Memory B cell (primary cell): ENCODE measurements around the gene ZNF182.
"Not testable (repeated sequence)": the region's sequence is repeated elsewhere in the genome, so short reads cannot be mapped to it uniquely, and the experiment has no call there.

ENCODE experiments used
- ATAC-seq: fragments of 150-1000 bp; cut with Tn5 transposase; 2 replicates; pipeline ENCODE4 v1.10.0; 2021; ENCODE audit warnings: low read depth, mild to moderate bottlenecking, moderate library complexity
- DNase-seq, 2 donors: peaks; one replicate each; pipeline ENCODE4 v3.0.0; 2022; ENCODE audit warnings: low spot score in 2 of 2
- H3K27ac Mint-ChIP-seq: one replicate; pipeline ENCODE4 v1.8.0; 2022; ENCODE audit warnings: mild to moderate bottlenecking, moderate library complexity, mixed read lengths
- H3K27me3 Mint-ChIP-seq: one replicate; pipeline ENCODE4 v1.8.0; 2022; ENCODE audit warnings: mixed read lengths
- H3K36me3 Mint-ChIP-seq: one replicate; pipeline ENCODE4 v1.8.0; 2022; ENCODE audit warnings: mild to moderate bottlenecking, mixed read lengths
- H3K4me1 Mint-ChIP-seq: one replicate; pipeline ENCODE4 v1.8.0; 2022; ENCODE audit warnings: mixed read lengths
- H3K4me3 Mint-ChIP-seq: one replicate; pipeline ENCODE4 v1.8.0; 2022; ENCODE audit warnings: mild to moderate bottlenecking, moderate library complexity, mixed read lengths
- H3K9me3 Mint-ChIP-seq: one replicate; pipeline ENCODE4 v1.8.0; 2022; ENCODE audit warnings: mixed read lengths

The ZNF182 gene

DNA sequence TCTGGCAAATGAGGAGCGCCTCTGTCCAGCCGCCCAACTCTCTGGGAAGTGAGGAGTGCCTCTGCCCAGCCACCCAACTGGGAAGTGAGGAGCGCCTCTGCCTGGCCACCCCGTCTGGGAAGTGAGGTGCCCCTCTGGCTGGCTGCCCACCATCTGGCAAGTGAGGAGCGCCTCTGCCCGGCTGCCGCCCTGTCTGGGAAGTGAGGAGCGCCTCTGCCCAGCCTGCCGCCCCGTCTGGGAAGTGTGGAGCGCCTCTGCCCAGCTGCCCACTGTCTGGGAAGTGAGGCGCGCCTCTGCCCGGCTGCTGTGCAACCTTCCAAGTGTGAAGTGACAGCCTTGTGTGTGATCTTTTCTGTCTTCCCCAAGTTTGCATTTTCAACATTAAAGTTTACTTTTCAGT lies 38.3 kb downstream of the ZNF182 start:
- not testable (repeated sequence) for H3K36me3 Mint-ChIP-seq, DNase-seq, H3K27ac Mint-ChIP-seq, H3K27me3 Mint-ChIP-seq, H3K4me3 Mint-ChIP-seq, ATAC-seq, H3K4me1 Mint-ChIP-seq
- peaks cover 17% of the 10 kb centered on the region for H3K9me3 Mint-ChIP-seq

DNA sequence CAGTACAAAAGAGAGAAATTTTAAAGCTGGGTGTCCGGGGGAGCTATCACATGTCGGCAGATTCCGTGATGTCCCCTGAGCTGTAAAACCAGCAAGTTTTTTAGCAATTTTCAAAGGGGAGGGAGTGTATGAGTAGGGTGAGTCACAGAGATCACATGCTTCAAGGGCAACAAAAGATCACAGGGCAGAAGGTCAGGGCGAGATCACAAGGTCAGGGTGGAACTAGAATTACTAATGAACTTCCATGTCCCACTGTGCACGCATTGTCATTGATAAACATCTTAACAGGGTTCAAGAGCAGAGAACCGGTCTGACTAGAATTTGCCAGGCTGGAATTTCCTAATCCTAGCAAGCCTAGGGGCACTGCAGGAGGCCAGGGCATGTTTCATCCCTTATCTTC lies 42.0 kb downstream of the ZNF182 start:
- H3K4me3 Mint-ChIP-seq, ATAC-seq, H3K36me3 Mint-ChIP-seq, H3K4me1 Mint-ChIP-seq, DNase-seq, H3K9me3 Mint-ChIP-seq, H3K27ac Mint-ChIP-seq, H3K27me3 Mint-ChIP-seq: not testable (repeated sequence)

DNA sequence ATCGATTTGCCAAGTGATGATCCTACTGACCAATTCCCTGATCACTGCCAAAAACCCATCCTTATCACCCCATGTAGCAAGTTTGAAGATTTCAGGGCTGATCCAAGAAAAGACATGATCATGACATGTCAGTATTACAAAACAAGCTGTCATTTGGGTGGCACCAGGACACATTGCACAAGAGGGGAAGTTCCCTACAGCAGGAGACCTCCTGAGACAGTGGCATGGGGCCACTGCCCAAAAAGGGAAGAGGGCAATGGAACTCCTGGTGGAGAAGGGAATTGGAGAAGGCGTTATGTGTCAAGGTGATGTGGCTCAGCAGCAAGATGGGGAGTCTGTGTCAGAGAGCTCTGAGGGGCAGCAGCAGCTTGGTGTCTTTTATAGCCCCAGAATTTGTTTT lies 43.4 kb downstream of the ZNF182 start:
- Mint-ChIP-seq H3K36me3 (peaks cover 5% of the 10 kb centered on the region), H3K27me3 (no peaks in the 10 kb centered on the region), H3K27ac (no peak overlapping the region), H3K4me1 (peaks cover 7% of the 10 kb centered on the region), H3K4me3 (peak overlapping the region; percentile 24), H3K9me3 (peaks cover 8% of the 10 kb centered on the region)
- DNase-seq (no peak), ATAC-seq (peak; percentile 48)

DNA sequence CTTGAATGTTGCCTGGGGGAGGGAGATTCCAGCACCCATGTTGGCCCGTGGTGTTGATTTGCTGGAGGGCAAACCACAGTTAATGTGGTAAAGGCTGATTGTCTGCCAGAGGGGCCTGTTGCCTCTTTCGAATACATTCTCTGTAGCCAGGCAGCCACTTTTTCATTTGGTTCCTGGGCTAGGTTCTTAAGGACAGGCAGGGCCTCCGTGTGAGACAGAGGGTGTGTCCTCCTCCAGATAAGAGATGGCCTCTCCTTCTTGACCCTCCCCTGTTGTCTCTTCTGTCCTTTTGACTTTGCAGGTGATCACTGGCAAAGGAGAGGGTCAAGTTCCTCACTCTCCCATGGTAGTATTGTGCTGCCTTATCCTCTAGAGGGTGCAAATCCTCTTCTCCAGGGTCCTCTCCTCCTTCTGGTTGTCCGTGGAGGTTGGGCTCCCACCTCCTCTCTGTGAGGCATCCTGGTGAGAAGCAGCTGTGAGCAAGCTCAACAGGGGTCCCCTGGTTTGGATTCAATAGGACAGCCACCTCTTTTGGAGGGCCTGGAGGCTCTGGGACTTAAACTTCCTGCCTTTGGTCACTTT lies 44.9 kb downstream of the ZNF182 start:
- peaks cover 4% of the 10 kb centered on the region for H3K9me3 Mint-ChIP-seq
- H3K27me3 Mint-ChIP-seq, result no peaks in the 10 kb centered on the region
- H3K36me3 Mint-ChIP-seq, result no peaks in the 10 kb centered on the region
- DNase-seq, result no peak
- no peak overlapping the region for H3K27ac Mint-ChIP-seq
- peak; percentile 41 for ATAC-seq
- H3K4me1 Mint-ChIP-seq, result peaks cover 7% of the 10 kb centered on the region
- H3K4me3 Mint-ChIP-seq, result no peak overlapping the region

DNA sequence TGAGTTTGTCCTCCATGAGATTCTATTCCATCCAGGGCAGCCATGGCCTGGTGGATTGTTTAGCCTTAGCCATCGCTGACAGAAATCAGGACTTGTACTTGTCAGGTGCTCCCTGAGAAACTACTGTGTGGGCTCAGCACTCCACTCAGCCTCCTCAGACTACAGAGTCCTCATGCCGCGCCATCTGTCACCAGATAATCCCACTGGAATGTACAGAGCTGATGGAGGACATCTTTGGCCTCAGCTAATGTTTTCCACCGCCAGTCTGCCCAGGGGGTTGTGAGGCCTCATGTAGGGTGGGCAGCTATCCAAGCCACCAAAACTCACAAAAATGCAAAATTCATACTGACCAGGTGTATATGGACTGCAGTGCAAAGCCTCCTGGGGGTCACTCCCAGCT lies 45.6 kb downstream of the ZNF182 start:
- not testable (repeated sequence) for H3K9me3 Mint-ChIP-seq, H3K4me3 Mint-ChIP-seq, H3K27ac Mint-ChIP-seq, H3K36me3 Mint-ChIP-seq, H3K4me1 Mint-ChIP-seq, H3K27me3 Mint-ChIP-seq, DNase-seq, ATAC-seq

DNA sequence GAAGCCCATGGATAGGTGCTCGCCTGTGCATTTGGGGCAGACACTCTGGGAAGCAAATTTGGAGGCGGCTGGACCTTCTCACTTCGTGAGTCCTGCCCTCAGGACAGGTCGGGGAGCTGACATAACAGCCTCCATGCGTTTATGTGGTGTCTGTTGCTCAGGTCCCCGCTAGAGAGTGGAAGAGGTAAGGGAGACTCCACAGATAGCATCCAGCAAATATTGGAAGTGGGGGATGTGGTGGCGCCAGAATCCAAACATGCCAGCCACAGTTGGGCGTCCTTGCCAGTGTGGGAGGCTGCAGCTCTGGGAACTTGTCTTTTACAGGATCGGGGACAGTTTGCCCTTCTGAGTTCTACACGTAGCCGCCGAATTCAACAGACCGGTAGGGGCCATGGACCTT lies 47.8 kb downstream of the ZNF182 start:
- Mint-ChIP-seq H3K4me3 (no peak overlapping the region), H3K27ac (no peak overlapping the region), H3K27me3 (no peaks in the 10 kb centered on the region), H3K36me3 (no peaks in the 10 kb centered on the region), H3K4me1 (peaks cover 7% of the 10 kb centered on the region), H3K9me3 (peaks cover 5% of the 10 kb centered on the region)
- no peak for ATAC-seq
- no peak for DNase-seq

DNA sequence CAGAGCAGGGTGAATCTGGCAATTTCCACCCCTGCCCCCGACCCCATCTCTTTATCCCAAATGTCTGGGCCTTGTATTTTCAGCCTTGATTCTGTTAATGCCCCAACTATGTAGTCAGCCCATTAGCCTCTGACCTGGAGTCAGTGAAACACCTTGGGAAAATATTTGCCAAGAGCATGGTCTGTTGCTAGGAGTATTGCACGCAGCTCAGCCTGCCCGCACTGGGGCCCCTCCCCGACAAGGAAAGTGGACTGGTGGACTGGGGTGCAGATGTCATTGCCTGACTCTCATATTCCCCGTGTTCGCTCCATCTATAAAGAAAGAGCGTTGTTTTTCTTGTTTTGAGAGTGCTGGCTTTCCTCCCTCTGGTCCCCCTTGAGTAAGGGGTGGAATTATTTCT lies 48.5 kb downstream of the ZNF182 start:
- not testable (repeated sequence) for H3K27ac Mint-ChIP-seq

DNA sequence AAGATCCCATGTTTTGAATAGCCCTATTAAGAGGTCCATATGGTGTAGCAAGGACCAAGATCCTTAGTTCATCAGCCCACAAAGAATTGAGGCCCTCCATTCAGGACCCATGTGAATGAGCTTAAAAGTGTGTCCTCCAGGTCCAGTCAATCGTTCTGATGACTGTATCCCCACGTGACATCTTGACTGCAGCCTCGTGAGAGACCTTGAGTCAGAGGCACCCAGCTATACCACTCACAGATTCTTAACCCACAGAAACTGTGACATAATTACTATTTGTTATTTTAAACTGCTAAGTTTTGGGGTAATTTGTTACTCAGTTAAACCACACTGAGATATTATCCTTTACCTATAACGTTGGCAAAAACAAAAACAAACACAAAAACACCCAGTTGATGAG lies 62.4 kb downstream of the ZNF182 start:
- ATAC-seq (no peak), DNase-seq (no peak)
- H3K27me3 Mint-ChIP-seq, result no peaks in the 10 kb centered on the region
- no peaks in the 10 kb centered on the region for H3K9me3 Mint-ChIP-seq
- peaks cover 3% of the 10 kb centered on the region for H3K4me1 Mint-ChIP-seq
- H3K36me3 Mint-ChIP-seq, result peaks cover 2% of the 10 kb centered on the region
- H3K4me3 Mint-ChIP-seq, result no peak overlapping the region
- no peak overlapping the region for H3K27ac Mint-ChIP-seq

More for the DNA sequence above, 48.5 kb downstream of the ZNF182 start:
- not testable (repeated sequence) for ATAC-seq, H3K36me3 Mint-ChIP-seq, H3K9me3 Mint-ChIP-seq, DNase-seq, H3K4me3 Mint-ChIP-seq, H3K27me3 Mint-ChIP-seq, H3K4me1 Mint-ChIP-seq

DNA sequence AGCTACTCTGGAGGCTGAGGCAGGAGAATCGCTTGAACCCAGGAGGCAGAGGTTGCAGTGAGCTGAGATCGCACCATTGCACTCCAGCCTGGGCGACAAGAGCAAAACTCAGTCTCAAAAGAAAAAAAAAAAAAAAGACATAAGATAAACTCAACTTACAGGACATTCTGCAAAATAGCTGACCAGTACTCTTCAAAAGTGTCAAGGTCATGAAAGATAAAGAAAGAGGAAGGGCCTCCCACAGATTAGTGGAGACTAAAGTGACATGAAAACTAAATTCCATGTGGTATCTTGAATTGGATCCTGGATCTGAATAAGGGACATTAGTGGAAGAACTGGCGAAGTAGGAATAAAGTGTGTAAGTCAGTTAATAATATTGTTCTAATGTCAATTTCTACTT lies 63.3 kb downstream of the ZNF182 start:
- no peaks in the 10 kb centered on the region for H3K27me3 Mint-ChIP-seq
- no peak for DNase-seq
- no peak for ATAC-seq
- H3K9me3 Mint-ChIP-seq, result no peaks in the 10 kb centered on the region
- no peak overlapping the region for H3K27ac Mint-ChIP-seq
- peaks cover 7% of the 10 kb centered on the region for H3K4me1 Mint-ChIP-seq
- H3K4me3 Mint-ChIP-seq, result no peak overlapping the region
- peaks cover 2% of the 10 kb centered on the region for H3K36me3 Mint-ChIP-seq

DNA sequence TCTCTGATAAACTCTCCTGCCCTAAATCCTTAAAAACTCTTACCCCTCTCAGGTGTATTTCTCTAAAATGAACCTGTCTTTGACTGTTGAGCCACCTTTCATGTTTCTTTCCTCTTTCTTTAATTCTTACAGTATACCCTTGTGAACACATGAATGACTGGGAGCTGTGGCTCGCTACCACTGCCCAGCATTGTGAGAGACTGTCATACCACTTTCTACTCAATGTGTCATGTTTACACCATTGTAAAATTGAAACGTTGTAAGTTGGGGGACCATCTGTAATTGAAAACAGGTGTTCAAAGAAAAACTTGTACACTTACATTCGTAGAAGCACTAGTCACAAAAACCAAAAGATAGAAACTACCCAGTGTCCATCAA lies 66.9 kb downstream of the ZNF182 start:
- no peaks in the 10 kb centered on the region for H3K27me3 Mint-ChIP-seq
- DNase-seq (no peak), ATAC-seq (no peak)

DNA sequence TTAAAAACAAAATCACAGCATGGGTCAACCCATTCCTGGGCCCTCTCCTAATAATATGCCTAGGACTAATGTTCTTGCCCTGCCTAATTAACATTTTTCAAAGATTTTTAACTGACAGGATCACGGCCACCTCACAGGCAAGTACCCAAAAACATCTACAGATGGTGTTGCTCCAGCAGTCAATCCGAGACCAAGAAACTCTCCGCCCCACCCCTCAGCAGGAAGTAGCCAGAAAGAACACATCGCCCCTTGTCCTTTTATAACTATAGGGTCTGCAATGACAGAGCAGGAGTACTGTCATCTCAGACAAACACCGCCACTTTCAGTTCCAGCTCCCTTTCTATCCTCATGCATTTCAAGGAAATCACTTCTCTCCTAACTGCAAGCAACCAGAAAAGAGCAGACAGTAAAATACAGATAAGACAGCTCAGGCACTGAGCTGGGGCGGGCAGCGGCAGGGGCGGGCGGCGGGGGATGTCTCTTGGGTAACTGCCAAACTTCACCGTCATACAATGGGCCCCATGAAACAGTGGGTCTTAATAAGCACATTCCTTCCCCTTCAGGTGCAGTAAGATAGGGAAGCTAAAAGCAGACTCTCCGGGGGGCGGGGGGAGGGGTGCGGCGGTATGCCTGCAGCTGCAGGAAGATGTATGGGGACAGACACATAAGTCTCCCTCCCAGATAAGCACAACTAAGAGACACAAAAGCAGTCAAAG lies 67.4 kb downstream of the ZNF182 start:
- DNase-seq (no peak), ATAC-seq (peak; percentile 74)
- H3K27ac Mint-ChIP-seq, result no peak overlapping the region
- no peaks in the 10 kb centered on the region for H3K27me3 Mint-ChIP-seq
- no peaks in the 10 kb centered on the region for H3K36me3 Mint-ChIP-seq
- H3K4me1 Mint-ChIP-seq, result peaks cover 7% of the 10 kb centered on the region
- peak overlapping the region; percentile 78 for H3K4me3 Mint-ChIP-seq
- H3K9me3 Mint-ChIP-seq, result no peaks in the 10 kb centered on the region

More for the DNA sequence above, 66.9 kb downstream of the ZNF182 start:
- Mint-ChIP-seq H3K9me3 (no peaks in the 10 kb centered on the region), H3K27ac (no peak overlapping the region), H3K4me1 (peaks cover 7% of the 10 kb centered on the region), H3K4me3 (peak overlapping the region; percentile 78), H3K36me3 (no peaks in the 10 kb centered on the region)

DNA sequence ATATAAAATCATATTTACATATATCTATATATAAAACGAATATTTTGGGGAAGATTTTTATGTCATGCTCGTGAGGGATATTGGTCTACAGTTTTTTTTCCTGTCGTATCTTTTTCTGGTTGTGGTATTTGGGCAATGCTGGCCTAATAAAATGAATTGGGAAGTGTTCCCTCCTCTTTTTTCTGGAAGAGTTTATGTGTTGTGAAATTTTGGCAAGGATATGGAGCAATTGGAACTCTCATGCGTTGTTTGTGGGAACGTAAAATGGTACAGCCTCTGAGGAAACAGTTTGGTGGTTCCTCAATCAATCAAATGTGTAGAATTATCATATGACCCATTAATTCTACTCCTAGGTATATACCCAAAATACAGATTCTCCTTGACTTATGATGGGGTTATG lies 69.8 kb downstream of the ZNF182 start:
- H3K9me3 Mint-ChIP-seq, result no peaks in the 10 kb centered on the region
- DNase-seq (no peak), ATAC-seq (no peak)
- H3K4me3 Mint-ChIP-seq, result no peak overlapping the region
- no peaks in the 10 kb centered on the region for H3K36me3 Mint-ChIP-seq
- peaks cover 7% of the 10 kb centered on the region for H3K4me1 Mint-ChIP-seq
- H3K27me3 Mint-ChIP-seq, result no peaks in the 10 kb centered on the region
- H3K27ac Mint-ChIP-seq, result no peak overlapping the region

DNA sequence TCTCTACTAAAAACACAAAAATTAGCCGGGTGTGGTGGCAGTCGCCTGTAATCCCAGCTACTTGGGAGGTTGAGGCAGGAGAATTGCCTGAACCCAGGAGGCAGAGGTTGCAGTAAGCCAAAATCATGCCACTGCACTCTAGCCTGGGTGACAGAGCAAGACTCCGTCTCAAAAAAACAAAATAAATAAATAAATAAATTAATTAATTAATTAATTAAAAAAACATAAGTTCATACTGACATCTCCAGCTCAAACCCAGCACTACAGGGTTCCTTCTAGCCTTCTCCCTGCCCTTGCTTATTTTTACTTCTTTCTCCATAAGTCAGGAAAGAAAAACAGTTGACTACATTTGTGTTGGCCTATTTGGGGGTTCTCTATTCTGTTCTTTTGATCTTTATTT lies 71.8 kb downstream of the ZNF182 start:
- H3K36me3 Mint-ChIP-seq, H3K4me3 Mint-ChIP-seq, H3K9me3 Mint-ChIP-seq, H3K27ac Mint-ChIP-seq, H3K4me1 Mint-ChIP-seq, ATAC-seq, H3K27me3 Mint-ChIP-seq, DNase-seq: not testable (repeated sequence)

DNA sequence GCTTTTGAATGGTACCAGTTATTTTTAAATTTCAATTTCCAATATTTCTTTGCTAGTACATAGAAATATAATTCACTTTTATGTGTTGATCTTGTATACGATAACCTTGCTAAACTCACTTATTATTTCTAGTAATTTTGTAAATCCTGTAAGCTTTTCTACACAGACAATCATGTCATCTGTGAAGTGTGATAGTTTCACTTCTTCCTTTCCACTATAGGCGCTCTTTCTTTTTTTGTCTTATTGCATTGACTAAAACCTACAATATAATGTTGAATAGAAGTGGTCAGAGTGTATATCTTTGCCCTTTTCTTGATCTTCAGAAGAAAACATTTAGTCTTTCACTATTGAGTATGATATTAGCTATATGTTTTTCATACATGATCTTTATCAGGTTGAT lies 76.6 kb downstream of the ZNF182 start:
- Mint-ChIP-seq H3K27me3 (no peaks in the 10 kb centered on the region), H3K9me3 (peaks cover 2% of the 10 kb centered on the region), H3K27ac (no peak overlapping the region), H3K4me3 (peak overlapping the region; percentile 29), H3K4me1 (peaks cover 2% of the 10 kb centered on the region), H3K36me3 (peaks cover 2% of the 10 kb centered on the region)
- ATAC-seq, result peak; percentile 44
- DNase-seq, result no peak
